ENCODE measurements around the gene ANKRD22. TPM values are rescaled to one million over a fixed set of nuclear protein-coding genes. Genes with fewer than 3 reads are reported as not detected.

ANKRD22 gene
- total RNA-seq, 4 donors from 2014 or later = 0.96 TPM; not detected in 3

DNA sequence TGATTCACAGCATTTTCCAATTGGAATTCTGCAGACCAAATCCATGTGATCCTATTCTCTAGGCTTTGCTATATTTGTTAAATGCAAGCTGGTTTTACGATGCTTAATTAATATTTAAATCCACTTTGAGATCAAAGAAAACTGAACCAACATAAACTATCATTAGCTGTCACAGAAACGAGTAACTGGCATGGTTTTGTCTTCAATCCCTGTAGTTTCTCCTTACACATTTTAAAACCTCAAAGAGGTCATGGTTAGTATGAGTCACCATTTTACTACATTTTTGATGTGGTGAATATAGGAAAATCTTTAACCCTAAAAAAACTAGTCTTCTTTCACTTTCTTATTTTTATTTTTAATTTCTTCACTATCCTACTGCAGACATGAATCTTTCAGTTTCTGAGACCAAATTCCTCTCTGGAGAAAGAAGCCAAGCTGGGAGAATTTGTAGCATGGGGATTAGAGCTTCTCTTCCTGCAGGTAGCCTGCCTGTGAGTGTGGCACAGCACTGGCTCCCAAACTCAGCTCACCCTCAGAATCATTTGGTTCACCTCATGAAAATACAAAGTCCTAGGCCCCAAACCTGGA is 57.8 kb downstream of the ANKRD22 start:
- WGBS, 2 donors (ENCODE audit: low coverage in 1 of 2) = 61 to 71% methylated on average over 2 of the region's 2 CpGs
- H3K27ac ChIP-seq = no peak overlapping the region

DNA sequence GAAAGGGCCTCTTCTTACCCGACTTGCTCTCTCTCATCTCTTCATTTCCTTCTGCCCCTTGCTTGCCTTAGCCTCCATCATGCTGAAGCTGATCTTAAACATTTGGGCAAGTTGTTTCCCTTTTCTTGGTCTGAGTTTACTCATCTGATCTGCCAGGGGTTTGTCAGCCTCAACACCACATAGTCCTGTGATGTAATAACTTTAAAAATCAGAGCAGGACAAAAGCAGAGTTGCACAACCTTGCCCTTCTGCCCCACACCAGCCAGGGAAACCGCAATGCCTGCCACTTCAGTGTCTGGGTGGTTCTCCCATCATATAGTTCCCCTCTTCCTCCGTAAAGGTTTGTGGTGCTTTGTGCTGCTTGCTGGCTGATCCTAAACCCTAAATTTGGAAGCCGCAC is 59.0 kb downstream of the ANKRD22 start:
- H3K27me3 ChIP-seq = no peaks in the 10 kb centered on the region
- H3K36me3 ChIP-seq = no peaks in the 10 kb centered on the region
- no peaks in the 10 kb centered on the region for H3K4me1 ChIP-seq
- peak; percentile 53 for ATAC-seq
- H3K9me3 ChIP-seq = no peaks in the 10 kb centered on the region
- TF ChIP-seq EP300 (IDR thresholded peaks at IDR 0.05) = no peak
- TF ChIP-seq POLR2A (IDR thresholded peaks at IDR 0.05) = no peak
- TF ChIP-seq, protein P1, sequence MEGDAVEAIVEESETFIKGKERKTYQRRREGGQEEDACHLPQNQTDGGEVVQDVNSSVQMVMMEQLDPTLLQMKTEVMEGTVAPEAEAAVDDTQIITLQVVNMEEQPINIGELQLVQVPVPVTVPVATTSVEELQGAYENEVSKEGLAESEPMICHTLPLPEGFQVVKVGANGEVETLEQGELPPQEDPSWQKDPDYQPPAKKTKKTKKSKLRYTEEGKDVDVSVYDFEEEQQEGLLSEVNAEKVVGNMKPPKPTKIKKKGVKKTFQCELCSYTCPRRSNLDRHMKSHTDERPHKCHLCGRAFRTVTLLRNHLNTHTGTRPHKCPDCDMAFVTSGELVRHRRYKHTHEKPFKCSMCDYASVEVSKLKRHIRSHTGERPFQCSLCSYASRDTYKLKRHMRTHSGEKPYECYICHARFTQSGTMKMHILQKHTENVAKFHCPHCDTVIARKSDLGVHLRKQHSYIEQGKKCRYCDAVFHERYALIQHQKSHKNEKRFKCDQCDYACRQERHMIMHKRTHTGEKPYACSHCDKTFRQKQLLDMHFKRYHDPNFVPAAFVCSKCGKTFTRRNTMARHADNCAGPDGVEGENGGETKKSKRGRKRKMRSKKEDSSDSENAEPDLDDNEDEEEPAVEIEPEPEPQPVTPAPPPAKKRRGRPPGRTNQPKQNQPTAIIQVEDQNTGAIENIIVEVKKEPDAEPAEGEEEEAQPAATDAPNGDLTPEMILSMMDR (IDR thresholded peaks at IDR 0.05) = no peak
- TF ChIP-seq POLR2AphosphoS5 (IDR thresholded peaks at IDR 0.05) = no peak
- WGBS, 2 donors (ENCODE audit: low coverage in 1 of 2) = 69 to 79% methylated on average over 2 to 3 of the region's 4 CpGs
- H3K4me3 ChIP-seq = no peak overlapping the region
- no peak overlapping the region for H3K27ac ChIP-seq

More for the DNA sequence above, 57.8 kb downstream of the ANKRD22 start:
- no peaks in the 10 kb centered on the region for H3K4me1 ChIP-seq
- no peaks in the 10 kb centered on the region for H3K36me3 ChIP-seq
- no peak for ATAC-seq
- H3K27me3 ChIP-seq = no peaks in the 10 kb centered on the region
- H3K9me3 ChIP-seq = no peaks in the 10 kb centered on the region
- H3K4me3 ChIP-seq = no peak overlapping the region
- TF ChIP-seq, protein P1 (IDR thresholded peaks at IDR 0.05) = no peak
- TF ChIP-seq EP300 (IDR thresholded peaks at IDR 0.05) = no peak
- TF ChIP-seq POLR2A (IDR thresholded peaks at IDR 0.05) = no peak
- no peak for TF ChIP-seq POLR2AphosphoS5 (IDR thresholded peaks at IDR 0.05)

DNA sequence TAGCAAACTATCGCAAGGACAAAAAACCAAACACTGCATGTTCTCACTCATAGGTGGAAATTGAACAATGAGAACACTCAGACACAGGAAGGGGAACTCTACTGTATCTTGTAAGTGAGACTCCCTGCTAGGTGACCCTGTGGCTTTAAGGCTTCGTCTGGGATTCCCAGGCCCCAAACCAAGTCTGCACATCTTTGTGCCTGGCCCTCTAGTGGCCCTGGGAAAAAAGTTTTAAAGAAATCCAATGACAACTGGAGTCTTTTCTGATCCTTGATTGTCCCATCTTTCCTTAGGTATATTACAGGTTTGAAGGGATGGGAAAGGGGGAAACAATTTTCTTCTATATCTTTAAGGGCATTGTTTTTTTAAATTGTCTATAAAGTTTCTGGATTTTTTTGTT is 59.7 kb downstream of the ANKRD22 start:
- no peaks in the 10 kb centered on the region for H3K9me3 ChIP-seq
- no peak overlapping the region for H3K27ac ChIP-seq
- ATAC-seq = no peak

DNA sequence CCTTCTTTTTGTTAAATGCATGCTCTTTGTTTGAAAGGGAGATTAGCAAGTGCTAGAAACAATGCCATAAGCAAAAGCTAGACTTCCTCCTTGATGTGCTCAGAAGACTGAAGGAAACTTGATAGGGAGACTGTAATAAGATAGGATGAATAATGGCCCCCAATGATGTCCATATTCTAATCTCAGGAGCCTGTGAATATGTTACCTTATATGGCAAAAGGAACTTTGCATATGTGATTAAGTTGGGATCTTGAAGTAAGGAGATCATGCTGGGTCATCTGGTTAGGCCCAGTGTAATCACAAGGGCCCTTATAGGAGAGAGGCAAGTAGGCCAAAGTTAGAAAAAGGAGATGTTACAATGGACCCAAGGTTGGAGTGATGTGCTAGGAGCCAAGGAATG is 62.7 kb downstream of the ANKRD22 start:
- TF ChIP-seq POLR2A (IDR thresholded peaks at IDR 0.05) (no peak), POLR2AphosphoS5 (IDR thresholded peaks at IDR 0.05) (no peak)
- TF ChIP-seq, protein P1 (IDR thresholded peaks at IDR 0.05) = no peak

More for the DNA sequence above, 59.7 kb downstream of the ANKRD22 start:
- no peaks in the 10 kb centered on the region for H3K27me3 ChIP-seq
- WGBS, 2 donors (ENCODE audit: low coverage in 1 of 2) = 56 to 57% methylated on average over 2 of the region's 2 CpGs
- no peaks in the 10 kb centered on the region for H3K4me1 ChIP-seq
- H3K4me3 ChIP-seq = no peak overlapping the region
- no peaks in the 10 kb centered on the region for H3K36me3 ChIP-seq
- no peak for TF ChIP-seq EP300 (IDR thresholded peaks at IDR 0.05)
- TF ChIP-seq, protein P1 (IDR thresholded peaks at IDR 0.05) = no peak
- no peak for TF ChIP-seq POLR2AphosphoS5 (IDR thresholded peaks at IDR 0.05)
- no peak for TF ChIP-seq POLR2A (IDR thresholded peaks at IDR 0.05)

DNA sequence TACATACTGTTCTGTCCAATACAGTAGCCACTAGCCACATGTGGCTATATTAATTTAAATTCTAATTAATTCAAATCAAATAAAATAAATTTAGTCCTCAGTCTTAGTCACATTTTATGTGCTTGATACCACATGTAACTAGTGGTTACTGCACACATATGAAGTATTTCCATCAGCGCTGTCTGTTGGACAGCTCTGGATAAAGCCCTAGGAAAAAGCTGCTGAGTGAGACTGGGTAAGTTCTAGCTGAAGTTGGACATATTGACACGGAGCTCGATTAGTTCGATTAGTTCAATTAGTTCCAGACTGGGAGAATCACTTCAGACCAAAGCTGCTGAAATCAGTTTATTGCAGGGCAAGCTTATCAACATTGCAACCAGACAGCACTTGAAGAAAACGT is 64.2 kb downstream of the ANKRD22 start:
- peaks cover 6% of the 10 kb centered on the region for H3K27me3 ChIP-seq
- 69% methylated on average over 2 to 5 of the region's 5 CpGs for WGBS, 2 donors (ENCODE audit: low coverage in 1 of 2)
- TF ChIP-seq, protein P1 (IDR thresholded peaks at IDR 0.05) = no peak
- no peaks in the 10 kb centered on the region for H3K9me3 ChIP-seq
- no peaks in the 10 kb centered on the region for H3K36me3 ChIP-seq
- ATAC-seq = no peak
- no peak overlapping the region for H3K27ac ChIP-seq
- no peak overlapping the region for H3K4me3 ChIP-seq
- H3K4me1 ChIP-seq = no peaks in the 10 kb centered on the region

More for the DNA sequence above, 62.7 kb downstream of the ANKRD22 start:
- Histone ChIP-seq H3K27me3 (peaks cover 6% of the 10 kb centered on the region), H3K27ac (no peak overlapping the region), H3K36me3 (no peaks in the 10 kb centered on the region), H3K9me3 (no peaks in the 10 kb centered on the region), H3K4me1 (no peaks in the 10 kb centered on the region), H3K4me3 (no peak overlapping the region)
- no peak for ATAC-seq

Data from gastroesophageal sphincter (tissue), 4 donors.